SK-N-SH (cell line): ENCODE measurements around the gene AGBL1. TPM values are rescaled to one million over a fixed set of nuclear protein-coding genes. Genes with fewer than 3 reads are reported as not detected.

Experiments
- CTCF ChIA-PET: fragments of 300-600, 350-600 bp; formaldehyde crosslinking; extraction: SDS; loops from one replicate; lab custom pipeline; 2021; lab: Yijun Ruan, JAX
- POLR2A ChIA-PET: fragments of 350-600 bp; sonication (Branson Sonifier 250); formaldehyde crosslinking; extraction: SDS; loops from one replicate; lab custom pipeline; 2020; ENCODE audit warnings: antibody characterized with exemption, inconsistent platforms; lab: Yijun Ruan, JAX
- DNase-seq: peaks from one replicate; pipeline ENCODE4 v3.0.0; 2012
- H2AFZ ChIP-seq: fragments of 200-600 bp; sonication (generic); 2 replicates; pipeline ENCODE4 v1.8.1; 2016; ENCODE audit warnings: antibody characterized with exemption, mild to moderate bottlenecking, low read depth
- H3F3A ChIP-seq: fragments of 200-600 bp; sonication (generic); replicated peaks from 2 replicates; pipeline ENCODE3; 2016; ENCODE audit warnings: antibody characterized with exemption, mild to moderate bottlenecking; ENCODE audit not compliant: insufficient read depth
- H3K27ac ChIP-seq, 2 experiments: fragments of 200-500 bp in 1 of 2; fragments of 200-600 bp in 1 of 2; sonication (Bioruptor generic) in 1 of 2; sonication (generic), shearing (Covaris generic) in 1 of 2; 2 replicates each; pipeline versions ENCODE4 v1.5.1 to v1.6.1; 2014 to 2016; ENCODE audit warnings: low read depth in 2 of 2, inconsistent platforms in 1 of 2, low read length in 1 of 2, mild to moderate bottlenecking in 1 of 2, mixed read lengths in 1 of 2
- H3K27me3 ChIP-seq: fragments of 200-600 bp; sonication (generic), shearing (Covaris generic); 2 replicates; pipeline ENCODE4 v1.6.1; 2016; ENCODE audit warnings: mixed run types; ENCODE audit not compliant: insufficient read depth
- H3K36me3 ChIP-seq, 2 experiments: fragments of 200-500 bp in 1 of 2; fragments of 200-600 bp in 1 of 2; sonication (Bioruptor generic) in 1 of 2; sonication (generic) in 1 of 2; replicated peaks in 1 of 2; 2 replicates each; pipeline versions ENCODE3 to v1.5.1; 2014 to 2016; ENCODE audit warnings: low read length in 1 of 2, mild to moderate bottlenecking in 1 of 2; ENCODE audit not compliant: insufficient read depth in 2 of 2, control insufficient read depth in 1 of 2
- H3K4me1 ChIP-seq, 2 experiments: fragments of 200-500 bp in 1 of 2; fragments of 200-600 bp in 1 of 2; sonication (Bioruptor generic) in 1 of 2; sonication (generic), shearing (Covaris generic) in 1 of 2; 2 replicates each; pipeline versions ENCODE4 v1.5.1 to v1.6.1; 2014 to 2016; ENCODE audit warnings: low read depth in 1 of 2, low read length in 1 of 2, mixed run types in 1 of 2; ENCODE audit not compliant: insufficient read depth in 2 of 2, control insufficient read depth in 1 of 2
- H3K4me2 ChIP-seq: fragments of 200-600 bp; sonication (generic), shearing (Covaris generic); 2 replicates; pipeline ENCODE4 v1.6.1; 2017; ENCODE audit warnings: mixed run types
- H3K4me3 ChIP-seq, 2 experiments: fragments of 200-500 bp in 1 of 2; fragments of 200-600 bp in 1 of 2; sonication (Bioruptor generic) in 1 of 2; sonication (generic), shearing (Covaris generic) in 1 of 2; 2 replicates each; pipeline versions ENCODE4 v1.5.1 to v1.8.1; 2014 to 2016; ENCODE audit warnings: low read depth in 2 of 2, inconsistent platforms in 1 of 2, low read length in 1 of 2, mild to moderate bottlenecking in 1 of 2, mixed read lengths in 1 of 2, moderate library complexity in 1 of 2
- H3K79me2 ChIP-seq: fragments of 200-600 bp; sonication (generic); 2 replicates; pipeline ENCODE4 v1.8.1; 2017; ENCODE audit warnings: mild to moderate bottlenecking; ENCODE audit not compliant: insufficient read depth
- H3K9ac ChIP-seq: fragments of 200-600 bp; sonication (generic); 2 replicates; pipeline ENCODE4 v1.6.1; 2017; ENCODE audit warnings: mixed run types
- H3K9me2 ChIP-seq: fragments of 200-600 bp; sonication (generic); 2 replicates; pipeline ENCODE4 v1.6.1; 2017; ENCODE audit warnings: mixed run types
- H3K9me3 ChIP-seq: fragments of 200-600 bp; sonication (generic); 2 replicates; pipeline ENCODE4 v1.6.1; 2017; ENCODE audit warnings: mixed run types, mild to moderate bottlenecking, moderate library complexity
- H4K20me1 ChIP-seq: fragments of 200-600 bp; sonication (generic); 2 replicates; pipeline ENCODE4 v1.6.1; 2017; ENCODE audit warnings: mild to moderate bottlenecking, mixed run types; ENCODE audit not compliant: insufficient read depth
- ELF1 ChIP-seq: IDR thresholded peaks from 2 replicates; pipeline ENCODE4 v1.4.0; 2012
- FOXJ3 ChIP-seq: sonication (generic); formaldehyde crosslinking; IDR thresholded peaks from 2 replicates; pipeline ENCODE4 v1.5.1; 2020; ENCODE audit warnings: mild to moderate bottlenecking, missing genetic modification reagents
- FOXM1 ChIP-seq: IDR thresholded peaks from 2 replicates; pipeline ENCODE4 v1.4.0; 2012; ENCODE audit warnings: low read depth, mild to moderate bottlenecking
- GABPA ChIP-seq: IDR thresholded peaks from 2 replicates; pipeline ENCODE4 v1.4.0; 2012; ENCODE audit warnings: low read depth, mild to moderate bottlenecking
- JUND ChIP-seq: IDR thresholded peaks from 2 replicates; pipeline ENCODE4 v1.4.0; 2012
- MEF2A ChIP-seq: IDR thresholded peaks from 2 replicates; pipeline ENCODE4 v1.4.0; 2012; ENCODE audit warnings: low read depth, borderline replicate concordance
- NFIC ChIP-seq: IDR thresholded peaks from 2 replicates; pipeline ENCODE4 v1.4.0; 2012; ENCODE audit warnings: borderline replicate concordance
- NRF1 ChIP-seq: IDR thresholded peaks from 2 replicates; pipeline ENCODE4 v1.6.1; 2012; ENCODE audit warnings: low read depth, mild to moderate bottlenecking, low read length
- RCOR1 ChIP-seq: fragments of 150-350 bp; IDR thresholded peaks from 2 replicates; pipeline ENCODE4 v1.6.1; 2017; ENCODE audit warnings: antibody characterized with exemption, low read length
- RFX5 ChIP-seq: IDR thresholded peaks from 2 replicates; pipeline ENCODE4 v1.6.1; 2012; ENCODE audit warnings: mild to moderate bottlenecking, improper control_type of control experiment, low read length
- SIN3A ChIP-seq: IDR thresholded peaks from 2 replicates; pipeline ENCODE4 v1.6.1; 2012; ENCODE audit warnings: low read depth, mild to moderate bottlenecking, low read length, moderate library complexity, borderline replicate concordance
- TAF1 ChIP-seq: IDR thresholded peaks from 2 replicates; pipeline ENCODE4 v1.6.1; 2012; ENCODE audit warnings: low read depth, mild to moderate bottlenecking, low read length, moderate library complexity, borderline replicate concordance
- TCF12 ChIP-seq: IDR thresholded peaks from 2 replicates; pipeline ENCODE4 v1.4.0; 2012
- TEAD4 ChIP-seq: IDR thresholded peaks from 2 replicates; pipeline ENCODE4 v1.4.0; 2012; ENCODE audit warnings: mild to moderate bottlenecking, borderline replicate concordance; ENCODE audit not compliant: insufficient read depth
- YY1 ChIP-seq: IDR thresholded peaks from 2 replicates; pipeline ENCODE4 v1.4.0; 2012; ENCODE audit warnings: low read depth, mild to moderate bottlenecking
- WGBS: methylation state at CpG from one replicate; pipeline ENCODE4 v1.1.6; 2017; ENCODE audit warnings: low lambda C conversion rate; 5-methylcytosine and 5-hydroxymethylcytosine counted together
- polyA plus RNA-seq, 3 experiments: library from polyadenylated mRNA; depleted of rRNA; stranded (reverse); fragments of >200 nt; gene quantifications; 2 replicates each; pipeline ENCODE4 v1.2.3, GENCODE V29; 2012
- TF ChIP-seq, protein P1 (sequence below): fragments of 200-600 bp; sonication (generic); IDR thresholded peaks from 2 replicates; pipeline ENCODE4 v1.6.1; 2017; ENCODE audit warnings: antibody characterized with exemption, mild to moderate bottlenecking, moderate library complexity
- TF ChIP-seq, protein P2 (sequence below): fragments of 150-350 bp; IDR thresholded peaks from 2 replicates; pipeline ENCODE4 v1.6.1; 2017; ENCODE audit warnings: antibody characterized with exemption, low read length, low read depth, borderline replicate concordance
- TF ChIP-seq, protein P3 (sequence below): fragments of 150-350 bp; IDR thresholded peaks from 2 replicates; pipeline ENCODE4 v1.6.1; 2016; ENCODE audit warnings: mild to moderate bottlenecking, low read depth, low read length
- TF ChIP-seq, protein P4 (sequence below): IDR thresholded peaks from 2 replicates; pipeline ENCODE4 v1.4.0; 2012; ENCODE audit warnings: low read depth
- TF ChIP-seq, protein P5 (sequence below): IDR thresholded peaks from 2 replicates; pipeline ENCODE4; 2012

Gene AGBL1
- polyA plus RNA-seq, 1 of the 3 experiments (the other 2 are of a cell fraction), result not detected

DNA sequence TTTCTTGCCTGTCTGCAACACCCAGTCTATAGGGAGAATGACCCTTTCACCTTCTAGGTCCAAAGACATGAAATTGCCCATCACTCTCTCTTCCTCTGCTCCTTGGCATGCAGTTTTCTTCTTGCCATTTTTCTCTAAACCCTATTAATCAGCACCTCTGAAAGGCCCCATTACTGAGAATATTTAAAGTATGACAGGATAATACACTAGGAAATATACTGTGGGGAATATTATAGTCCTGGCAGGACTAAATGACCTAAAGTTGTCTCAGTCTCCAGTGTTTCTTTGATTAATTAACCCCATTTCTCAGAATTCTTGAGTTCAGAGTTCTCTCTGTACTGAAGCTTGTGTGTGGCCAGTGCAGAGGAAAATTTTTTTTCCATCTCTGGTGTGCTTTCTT, 730.7 kb downstream of the AGBL1 start:
- H3K27ac ChIP-seq, result no peak overlapping the region
- H3K4me1 ChIP-seq, result no peaks in the 10 kb centered on the region
- H3K4me3 ChIP-seq, result no peak overlapping the region
- no peak for DNase-seq
- H3K27me3 ChIP-seq, result no peaks in the 10 kb centered on the region
- CTCF ChIA-PET, result no interaction called here
- TF ChIP-seq ELF1 (no peak), MEF2A (no peak), TAF1 (no peak), FOXM1 (no peak), YY1 (no peak), RCOR1 (no peak), TCF12 (no peak), SIN3A (no peak), TEAD4 (no peak), NRF1 (no peak), NFIC (no peak), FOXJ3 (CRISPR knock-in tag) (no peak), GABPA (no peak)
- TF ChIP-seq, protein P1, sequence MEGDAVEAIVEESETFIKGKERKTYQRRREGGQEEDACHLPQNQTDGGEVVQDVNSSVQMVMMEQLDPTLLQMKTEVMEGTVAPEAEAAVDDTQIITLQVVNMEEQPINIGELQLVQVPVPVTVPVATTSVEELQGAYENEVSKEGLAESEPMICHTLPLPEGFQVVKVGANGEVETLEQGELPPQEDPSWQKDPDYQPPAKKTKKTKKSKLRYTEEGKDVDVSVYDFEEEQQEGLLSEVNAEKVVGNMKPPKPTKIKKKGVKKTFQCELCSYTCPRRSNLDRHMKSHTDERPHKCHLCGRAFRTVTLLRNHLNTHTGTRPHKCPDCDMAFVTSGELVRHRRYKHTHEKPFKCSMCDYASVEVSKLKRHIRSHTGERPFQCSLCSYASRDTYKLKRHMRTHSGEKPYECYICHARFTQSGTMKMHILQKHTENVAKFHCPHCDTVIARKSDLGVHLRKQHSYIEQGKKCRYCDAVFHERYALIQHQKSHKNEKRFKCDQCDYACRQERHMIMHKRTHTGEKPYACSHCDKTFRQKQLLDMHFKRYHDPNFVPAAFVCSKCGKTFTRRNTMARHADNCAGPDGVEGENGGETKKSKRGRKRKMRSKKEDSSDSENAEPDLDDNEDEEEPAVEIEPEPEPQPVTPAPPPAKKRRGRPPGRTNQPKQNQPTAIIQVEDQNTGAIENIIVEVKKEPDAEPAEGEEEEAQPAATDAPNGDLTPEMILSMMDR, result no peak
- H3F3A ChIP-seq, result no peaks in the 10 kb centered on the region
- no peaks in the 10 kb centered on the region for H4K20me1 ChIP-seq
- POLR2A ChIA-PET, result no interaction called here
- H3K79me2 ChIP-seq, result no peaks in the 10 kb centered on the region
- no peaks in the 10 kb centered on the region for H3K9me3 ChIP-seq
- no peaks in the 10 kb centered on the region for H3K9me2 ChIP-seq
- no peak overlapping the region for H3K9ac ChIP-seq
- H3K4me2 ChIP-seq, result no peak overlapping the region
- no peak overlapping the region for H2AFZ ChIP-seq
- no peaks in the 10 kb centered on the region for H3K36me3 ChIP-seq

DNA sequence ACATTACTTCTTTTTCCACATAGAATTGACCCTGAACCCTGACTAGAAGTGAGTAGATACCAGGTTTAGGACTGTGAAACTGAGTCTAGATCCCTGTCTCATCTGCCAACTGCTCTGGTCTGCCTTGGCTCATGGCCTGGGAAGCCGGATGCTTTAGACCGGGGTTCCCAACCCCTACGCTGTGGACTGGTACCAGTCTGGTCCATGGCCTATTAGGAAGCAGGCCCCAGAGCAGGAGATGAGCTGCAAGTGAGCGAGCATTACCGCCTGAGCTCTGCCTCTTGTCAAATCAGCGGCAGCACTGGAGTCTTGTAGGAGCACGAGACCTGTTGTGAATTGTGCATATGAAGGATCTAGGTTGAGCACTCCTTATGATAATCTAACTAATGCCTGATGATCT, 734.2 kb downstream of the AGBL1 start:
- no peak overlapping the region for H3K27ac ChIP-seq
- H3F3A ChIP-seq, result no peaks in the 10 kb centered on the region
- no peak overlapping the region for H3K9ac ChIP-seq
- no peaks in the 10 kb centered on the region for H3K9me3 ChIP-seq
- no peak for DNase-seq
- TF ChIP-seq, protein P2, sequence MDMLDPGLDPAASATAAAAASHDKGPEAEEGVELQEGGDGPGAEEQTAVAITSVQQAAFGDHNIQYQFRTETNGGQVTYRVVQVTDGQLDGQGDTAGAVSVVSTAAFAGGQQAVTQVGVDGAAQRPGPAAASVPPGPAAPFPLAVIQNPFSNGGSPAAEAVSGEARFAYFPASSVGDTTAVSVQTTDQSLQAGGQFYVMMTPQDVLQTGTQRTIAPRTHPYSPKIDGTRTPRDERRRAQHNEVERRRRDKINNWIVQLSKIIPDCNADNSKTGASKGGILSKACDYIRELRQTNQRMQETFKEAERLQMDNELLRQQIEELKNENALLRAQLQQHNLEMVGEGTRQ, result no peak
- TF ChIP-seq RCOR1, result no peak
- TF ChIP-seq TAF1, result no peak
- TF ChIP-seq, protein P3, sequence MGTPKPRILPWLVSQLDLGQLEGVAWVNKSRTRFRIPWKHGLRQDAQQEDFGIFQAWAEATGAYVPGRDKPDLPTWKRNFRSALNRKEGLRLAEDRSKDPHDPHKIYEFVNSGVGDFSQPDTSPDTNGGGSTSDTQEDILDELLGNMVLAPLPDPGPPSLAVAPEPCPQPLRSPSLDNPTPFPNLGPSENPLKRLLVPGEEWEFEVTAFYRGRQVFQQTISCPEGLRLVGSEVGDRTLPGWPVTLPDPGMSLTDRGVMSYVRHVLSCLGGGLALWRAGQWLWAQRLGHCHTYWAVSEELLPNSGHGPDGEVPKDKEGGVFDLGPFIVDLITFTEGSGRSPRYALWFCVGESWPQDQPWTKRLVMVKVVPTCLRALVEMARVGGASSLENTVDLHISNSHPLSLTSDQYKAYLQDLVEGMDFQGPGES, result no peak
- no peak for TF ChIP-seq RFX5
- TF ChIP-seq, protein P4, sequence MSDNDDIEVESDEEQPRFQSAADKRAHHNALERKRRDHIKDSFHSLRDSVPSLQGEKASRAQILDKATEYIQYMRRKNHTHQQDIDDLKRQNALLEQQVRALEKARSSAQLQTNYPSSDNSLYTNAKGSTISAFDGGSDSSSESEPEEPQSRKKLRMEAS, result no peak
- no peak for TF ChIP-seq JUND
- TF ChIP-seq, protein P5, sequence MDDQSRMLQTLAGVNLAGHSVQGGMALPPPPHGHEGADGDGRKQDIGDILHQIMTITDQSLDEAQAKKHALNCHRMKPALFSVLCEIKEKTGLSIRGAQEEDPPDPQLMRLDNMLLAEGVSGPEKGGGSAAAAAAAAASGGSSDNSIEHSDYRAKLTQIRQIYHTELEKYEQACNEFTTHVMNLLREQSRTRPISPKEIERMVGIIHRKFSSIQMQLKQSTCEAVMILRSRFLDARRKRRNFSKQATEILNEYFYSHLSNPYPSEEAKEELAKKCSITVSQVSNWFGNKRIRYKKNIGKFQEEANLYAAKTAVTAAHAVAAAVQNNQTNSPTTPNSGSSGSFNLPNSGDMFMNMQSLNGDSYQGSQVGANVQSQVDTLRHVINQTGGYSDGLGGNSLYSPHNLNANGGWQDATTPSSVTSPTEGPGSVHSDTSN, result no peak
- no peak for TF ChIP-seq FOXM1
- H3K36me3 ChIP-seq, result no peaks in the 10 kb centered on the region
- WGBS, result 64% methylated on average over 7 of the region's 7 CpGs
- H3K9me2 ChIP-seq, result no peaks in the 10 kb centered on the region
- H3K27me3 ChIP-seq, result no peaks in the 10 kb centered on the region
- CTCF ChIA-PET, result no interaction called here
- no peaks in the 10 kb centered on the region for H3K4me1 ChIP-seq
- H2AFZ ChIP-seq, result no peak overlapping the region
- no peak overlapping the region for H3K4me2 ChIP-seq
- no peaks in the 10 kb centered on the region for H4K20me1 ChIP-seq
- POLR2A ChIA-PET, result no interaction called here
- no peaks in the 10 kb centered on the region for H3K79me2 ChIP-seq
- no peak overlapping the region for H3K4me3 ChIP-seq
